ENCODE data around the gene HLA-F.

The HLA-F gene

GRCh38 chr6:29724937-29725869 lies 2.0 kb downstream of the HLA-F start:
- DNase-seq, result no peak

GRCh38 chr6:29726001-29726400 lies 2.8 kb downstream of the HLA-F start:
- DNase-seq, result no peak

- no peak for DNase-seq
Measured at GRCh38 chr6:29726571-29727194, 3.4 kb downstream of the HLA-F start.

GRCh38 chr6:29727637-29728036 lies 4.4 kb downstream of the HLA-F start:
- DNase-seq, result no peak

GRCh38 chr6:29728173-29728874 lies 5.1 kb downstream of the HLA-F start:
- no peak for DNase-seq

- DNase-seq, result no peak
Measured at GRCh38 chr6:29728875-29729270, 5.6 kb downstream of the HLA-F start.

GRCh38 chr6:29729774-29730328 lies 6.6 kb downstream of the HLA-F start:
- DNase-seq, result no peak

- no peak for DNase-seq
Measured at GRCh38 chr6:29730575-29731126, 7.4 kb downstream of the HLA-F start.

GRCh38 chr6:29731281-29731680 lies 8.0 kb downstream of the HLA-F start:
- DNase-seq, result no peak

GRCh38 chr6:29733057-29733456 lies 9.8 kb downstream of the HLA-F start:
- DNase-seq, result no peak

- DNase-seq, result peak in 1 of 4 experiments; percentile 15
Measured at GRCh38 chr6:29734046-29735018, 11.1 kb downstream of the HLA-F start.

- no peak for DNase-seq
Measured at GRCh38 chr6:29736563-29736962, 13.3 kb downstream of the HLA-F start.

- peak; percentile 76 to 87 (median 84) for DNase-seq
Measured at GRCh38 chr6:29737707-29738630, 14.7 kb downstream of the HLA-F start.

GRCh38 chr6:29739136-29739881 lies 16.1 kb downstream of the HLA-F start:
- no peak for DNase-seq

GRCh38 chr6:29739882-29740261 lies 16.6 kb downstream of the HLA-F start:
- DNase-seq, result no peak

GRCh38 chr6:29741592-29741991 lies 18.4 kb downstream of the HLA-F start:
- DNase-seq, result no peak

GRCh38 chr6:29742127-29742526 lies 18.9 kb downstream of the HLA-F start:
- DNase-seq, result no peak

GRCh38 chr6:29743025-29743424 lies 19.8 kb downstream of the HLA-F start:
- no peak for DNase-seq

GRCh38 chr6:29743568-29743967 lies 20.3 kb downstream of the HLA-F start:
- DNase-seq, result no peak

- no peak for DNase-seq
Measured at GRCh38 chr6:29744131-29744530, 20.9 kb downstream of the HLA-F start.

Data from suppressor macrophage (primary cell).